ENCODE data around the gene GLRX5.
"Not testable (repeated sequence)": the region's sequence is repeated elsewhere in the genome, so short reads cannot be mapped to it uniquely, and the experiment has no call there.

Gene GLRX5

GRCh38 chr14:95562892-95563685 is 28.2 kb downstream of the GLRX5 start:
- no peak for DNase-seq

GRCh38 chr14:95564060-95564459 is 29.2 kb downstream of the GLRX5 start:
- no peak for DNase-seq

GRCh38 chr14:95569440-95569839 is 34.6 kb downstream of the GLRX5 start:
- no peak for DNase-seq

GRCh38 chr14:95573313-95573712 is 38.5 kb downstream of the GLRX5 start:
- no peak for DNase-seq

GRCh38 chr14:95575840-95576473 is 41.1 kb downstream of the GLRX5 start:
- no peak for DNase-seq

- no peak for DNase-seq
Measured at GRCh38 chr14:95577067-95577800, 42.4 kb downstream of the GLRX5 start.

GRCh38 chr14:95577870-95578269 is 43.0 kb downstream of the GLRX5 start:
- no peak for DNase-seq

GRCh38 chr14:95583836-95584617 is 49.2 kb downstream of the GLRX5 start:
- DNase-seq, result not testable (repeated sequence)

- DNase-seq, result no peak
Measured at GRCh38 chr14:95585953-95586620, 51.2 kb downstream of the GLRX5 start.

- DNase-seq, result not testable (repeated sequence)
Measured at GRCh38 chr14:95591182-95591581, 56.3 kb downstream of the GLRX5 start.
